Hypothalamus (tissue), 51 donors: ENCODE measurements around the gene ARHGAP4.

Experiments used
- DNase-seq, 51 donors: peaks; one replicate each; lab custom pipeline; 2025; lab: John Stamatoyannopoulos, UW

The ARHGAP4 gene

GRCh38 chrX:153925739-153926551 is at the start of gene ARHGAP4:
Gene ARHGAP4, minus strand, starts transcription at chrX:153926264. Its CDS starts 62 bp downstream, at chrX:153926202.
- no peak for DNase-seq

- DNase-seq, result no peak
Observed at GRCh38 chrX:153974726-153975286, 48.7 kb upstream of the ARHGAP4 start.

GRCh38 chrX:153974003-153974725 is 48.1 kb upstream of the ARHGAP4 start:
- DNase-seq, result peak in 1 of 51 donors; percentile 6

GRCh38 chrX:153973127-153974002 is 47.3 kb upstream of the ARHGAP4 start:
- no peak for DNase-seq

- peak; percentile 5 to 90 (median 69) for DNase-seq
Observed at GRCh38 chrX:153972368-153973126, 46.5 kb upstream of the ARHGAP4 start, which contains the start of gene TMEM187. Gene TMEM187, plus strand, starts transcription at chrX:153972754. Its CDS starts 9,309 bp downstream, at chrX:153982063.

GRCh38 chrX:153971450-153972367 is 45.6 kb upstream of the ARHGAP4 start, which contains the start of gene HCFC1:
Gene HCFC1, minus strand, starts transcription at chrX:153971818. Its CDS starts 978 bp downstream, at chrX:153970840.
- peak; percentile 49 to 97 (median 85) for DNase-seq

GRCh38 chrX:153971124-153971449 is 45.0 kb upstream of the ARHGAP4 start:
- peak; percentile 26 to 90 (median 79) for DNase-seq

- DNase-seq, result peak in 30 of 51 donors; percentile 15 to 89 (median 56)
Observed at GRCh38 chrX:153970357-153971123, 44.5 kb upstream of the ARHGAP4 start.

GRCh38 chrX:153969904-153970356 is 43.9 kb upstream of the ARHGAP4 start:
- DNase-seq, result peak in 35 of 51 donors; percentile 5 to 81 (median 51)

GRCh38 chrX:153969125-153969903 is 43.2 kb upstream of the ARHGAP4 start:
- no peak for DNase-seq

- peak in 10 of 51 donors; percentile 4 to 34 (median 21) for DNase-seq
Observed at GRCh38 chrX:153968754-153969124, 42.7 kb upstream of the ARHGAP4 start.

GRCh38 chrX:153968255-153968654 is 42.2 kb upstream of the ARHGAP4 start:
- no peak for DNase-seq

GRCh38 chrX:153967536-153968224 is 41.6 kb upstream of the ARHGAP4 start:
- no peak for DNase-seq

GRCh38 chrX:153966841-153967535 is 40.9 kb upstream of the ARHGAP4 start:
- DNase-seq, result peak in 2 of 51 donors; percentile 17 to 23

GRCh38 chrX:153966283-153966688 is 40.2 kb upstream of the ARHGAP4 start:
- peak in 10 of 51 donors; percentile 10 to 29 (median 20) for DNase-seq
